GM18498 (cell line): ENCODE data around the gene CD177.
"Not testable (repeated sequence)": the region's sequence is repeated elsewhere in the genome, so short reads cannot be mapped to it uniquely, and the experiment has no call there.

Experiments
- ATAC-seq: cut with Tn5 transposase; IDR thresholded peaks from one replicate; pipeline ENCODE4 v1.9.1; 2021; ENCODE audit warnings: mild to moderate bottlenecking, moderate library complexity; ENCODE audit not compliant: unreplicated experiment

Gene CD177, protein sequence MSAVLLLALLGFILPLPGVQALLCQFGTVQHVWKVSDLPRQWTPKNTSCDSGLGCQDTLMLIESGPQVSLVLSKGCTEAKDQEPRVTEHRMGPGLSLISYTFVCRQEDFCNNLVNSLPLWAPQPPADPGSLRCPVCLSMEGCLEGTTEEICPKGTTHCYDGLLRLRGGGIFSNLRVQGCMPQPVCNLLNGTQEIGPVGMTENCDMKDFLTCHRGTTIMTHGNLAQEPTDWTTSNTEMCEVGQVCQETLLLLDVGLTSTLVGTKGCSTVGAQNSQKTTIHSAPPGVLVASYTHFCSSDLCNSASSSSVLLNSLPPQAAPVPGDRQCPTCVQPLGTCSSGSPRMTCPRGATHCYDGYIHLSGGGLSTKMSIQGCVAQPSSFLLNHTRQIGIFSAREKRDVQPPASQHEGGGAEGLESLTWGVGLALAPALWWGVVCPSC

DNA sequence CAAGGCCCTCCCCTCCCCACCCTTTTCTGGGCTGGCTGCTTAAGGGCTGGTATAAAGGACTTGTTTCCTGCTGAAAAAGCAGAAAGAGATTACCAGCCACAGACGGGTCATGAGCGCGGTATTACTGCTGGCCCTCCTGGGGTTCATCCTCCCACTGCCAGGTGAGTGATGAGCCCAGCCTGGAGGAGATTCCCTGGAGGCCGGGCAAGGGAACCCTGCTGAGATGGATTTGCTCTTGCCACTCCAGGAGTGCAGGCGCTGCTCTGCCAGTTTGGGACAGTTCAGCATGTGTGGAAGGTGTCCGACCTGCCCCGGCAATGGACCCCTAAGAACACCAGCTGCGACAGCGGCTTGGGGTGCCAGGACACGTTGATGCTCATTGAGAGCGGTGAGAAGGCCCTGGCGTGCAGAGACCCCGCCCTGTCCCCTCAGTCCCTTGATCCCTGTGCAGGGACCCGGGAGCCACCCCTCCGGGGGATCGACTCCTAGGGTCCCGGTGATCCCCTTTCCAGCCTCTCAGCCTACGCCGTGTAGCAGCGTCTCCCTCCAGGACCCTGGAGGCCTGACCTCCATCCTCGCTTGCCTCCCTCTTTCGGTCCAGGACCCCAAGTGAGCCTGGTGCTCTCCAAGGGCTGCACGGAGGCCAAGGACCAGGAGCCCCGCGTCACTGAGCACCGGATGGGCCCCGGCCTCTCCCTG is at the start of gene CD177:
CD177 (plus strand) TSS at position 81 of the 699 bp plus-strand sequence; CDS start at position 110, 29 bp downstream.
- ATAC-seq, result no peak

DNA sequence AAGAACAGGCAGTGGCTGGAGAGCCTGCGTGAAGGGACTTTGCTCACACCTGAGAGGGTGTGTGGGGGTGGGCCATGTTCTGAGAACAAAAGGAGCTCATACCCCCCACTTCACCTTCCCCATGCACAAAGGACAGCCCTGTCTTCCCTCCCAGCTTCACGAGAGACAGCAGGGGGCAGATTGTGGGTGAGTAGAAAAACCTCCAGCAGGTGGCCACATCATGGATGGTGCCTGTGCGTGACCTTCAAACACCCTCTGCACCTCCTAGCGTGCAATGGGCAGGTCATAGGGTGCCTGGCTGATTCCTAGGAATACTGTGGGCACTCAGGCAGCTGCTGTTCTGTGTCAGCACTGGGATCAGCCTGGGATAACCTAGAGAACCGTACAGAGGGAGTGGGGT is 47.8 kb upstream of the CD177 start:
- no peak for ATAC-seq

- no peak for ATAC-seq
Observed at GRCh38 chr19:43306097-43306496, 47.4 kb upstream of the CD177 start.

DNA sequence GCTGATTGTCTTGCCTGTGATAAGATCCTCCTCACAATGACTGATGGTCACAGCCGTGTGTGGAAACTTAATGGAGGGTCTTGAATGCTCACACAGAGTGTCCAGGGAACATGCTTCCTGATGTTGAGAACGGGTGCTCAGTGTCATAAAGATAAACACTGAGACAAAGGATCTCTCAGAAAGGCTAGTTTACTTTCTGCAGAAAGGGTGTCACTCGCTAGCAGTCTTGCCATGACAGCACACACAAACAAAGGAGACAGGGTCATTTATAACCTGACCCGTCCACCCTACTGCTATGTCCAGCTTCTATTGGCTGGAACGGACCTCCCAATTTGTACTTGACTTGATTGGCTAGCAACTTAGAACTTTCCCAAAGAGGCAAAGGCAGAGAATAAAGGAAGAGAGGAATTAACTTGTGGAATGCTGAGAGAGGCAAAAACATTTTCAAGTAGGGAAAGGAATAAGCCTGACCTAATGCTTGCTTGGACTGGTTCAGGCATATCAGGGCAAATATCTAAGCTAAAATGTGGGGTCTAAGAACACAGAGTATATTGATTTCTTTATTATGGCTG is 45.2 kb upstream of the CD177 start:
- ATAC-seq, result no peak

DNA sequence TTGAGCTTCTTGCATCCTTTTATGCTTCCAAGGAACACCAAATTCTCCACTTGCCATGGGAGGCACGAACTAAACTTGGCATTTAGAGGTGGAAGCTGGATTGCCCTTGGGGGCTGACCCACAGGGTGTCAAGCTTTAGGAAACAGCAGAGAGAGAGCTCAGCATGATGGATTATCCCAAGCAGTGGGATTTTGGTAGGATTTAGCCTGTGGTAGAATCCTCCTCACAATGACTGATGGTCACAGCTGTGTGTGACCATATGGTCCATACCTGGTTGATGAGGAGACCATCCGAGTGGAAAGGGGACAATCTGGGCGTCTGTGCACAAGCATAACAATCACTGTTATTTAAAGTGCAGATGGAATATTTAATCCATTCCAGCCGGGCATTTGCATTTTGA is 44.0 kb upstream of the CD177 start:
- no peak for ATAC-seq

DNA sequence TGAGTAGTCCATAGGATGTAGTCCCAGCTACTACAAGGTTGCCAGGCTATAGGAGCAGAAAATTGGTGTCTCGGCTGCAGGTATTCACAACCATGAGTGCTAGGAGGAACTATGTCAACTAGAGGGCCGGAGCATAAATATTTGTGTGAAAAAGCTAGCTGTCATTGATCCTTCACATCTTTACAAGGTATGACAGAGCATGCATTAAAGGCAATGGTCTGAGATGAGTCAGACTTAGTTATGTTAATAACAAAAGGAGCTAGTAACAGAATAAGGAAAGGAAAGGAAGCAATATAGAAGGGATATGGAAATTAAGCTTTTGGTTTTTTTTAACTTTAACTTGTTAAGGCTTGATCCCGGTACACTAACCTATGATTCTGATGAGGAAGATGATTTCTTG is 43.3 kb upstream of the CD177 start:
- no peak for ATAC-seq

GRCh38 chr19:43311256-43311655 is 42.2 kb upstream of the CD177 start:
- no peak for ATAC-seq

- no peak for ATAC-seq
Observed at GRCh38 chr19:43311706-43312105, 41.8 kb upstream of the CD177 start.

DNA sequence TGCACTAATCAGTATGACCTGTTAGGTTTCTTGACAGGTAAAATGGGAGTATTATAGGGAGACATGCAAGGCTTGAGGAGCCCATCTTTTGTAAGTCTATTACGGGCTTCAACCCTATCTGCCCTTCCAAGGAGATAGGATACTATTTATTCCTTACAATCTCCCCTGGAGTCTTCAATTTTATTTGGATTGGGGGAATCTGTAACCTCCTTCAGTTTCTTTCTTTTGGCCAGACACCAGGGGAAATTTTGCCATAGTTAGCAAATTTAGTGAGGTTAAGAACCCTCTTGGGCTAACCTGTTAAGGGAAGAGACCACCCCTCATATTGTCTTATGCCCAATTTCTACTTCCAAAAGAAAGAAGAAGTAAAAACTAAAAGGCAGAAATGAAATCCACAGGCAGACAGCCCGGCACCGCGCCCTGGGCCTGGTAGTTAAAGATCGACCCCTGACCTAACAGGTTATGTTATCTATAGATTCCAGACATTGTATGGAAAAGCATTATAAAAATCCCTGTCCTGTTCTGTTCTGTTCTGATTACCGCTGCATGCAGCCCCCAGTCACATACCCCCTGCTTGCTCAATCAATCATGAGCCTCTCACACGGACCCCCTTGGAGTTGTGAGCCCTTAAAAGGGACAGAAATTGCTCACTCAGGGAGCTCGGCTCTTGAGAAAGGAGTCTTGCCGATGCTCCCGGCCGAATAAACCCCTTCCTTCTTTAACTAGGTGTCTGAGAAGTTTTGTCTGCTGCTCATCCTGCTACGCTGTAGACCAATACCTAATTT is 39.6 kb upstream of the CD177 start:
- no peak for ATAC-seq

GRCh38 chr19:43315851-43316250 is 37.6 kb upstream of the CD177 start:
- ATAC-seq, result no peak

DNA sequence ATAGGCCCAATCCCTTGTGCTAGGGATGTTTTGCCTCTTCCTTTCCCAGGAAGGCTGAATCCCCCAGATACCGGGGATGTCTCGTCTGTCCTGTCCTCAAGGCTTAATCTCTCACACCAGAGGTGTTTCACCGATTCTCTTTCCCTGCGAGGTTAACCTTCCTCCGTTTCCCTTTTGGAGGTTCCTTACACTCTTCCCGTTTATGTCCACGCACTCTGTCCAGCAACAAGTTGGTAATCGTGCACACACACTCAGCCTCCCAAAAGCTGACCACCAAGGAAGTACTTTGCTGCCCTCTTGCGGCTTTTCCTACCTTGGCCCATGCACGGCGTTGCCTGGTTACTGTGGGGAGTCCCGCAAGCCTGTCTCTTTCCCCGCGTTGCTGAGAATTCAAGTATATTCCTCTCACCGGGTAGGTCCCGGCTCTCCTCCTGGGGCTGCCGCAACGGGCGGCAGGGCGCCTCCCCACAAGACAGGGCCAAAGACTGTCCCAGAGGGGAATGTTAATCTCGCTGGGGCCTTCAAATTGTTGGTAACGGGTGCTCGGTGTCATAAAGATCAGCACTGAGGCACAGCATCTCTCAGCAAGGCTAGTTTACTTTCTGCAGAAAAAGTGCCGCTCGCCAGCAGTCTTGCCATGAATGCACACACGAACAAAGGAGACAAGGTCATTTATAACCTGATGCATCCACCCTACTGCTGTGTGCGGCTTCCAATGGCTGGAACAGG is 36.7 kb upstream of the CD177 start:
- no peak for ATAC-seq

DNA sequence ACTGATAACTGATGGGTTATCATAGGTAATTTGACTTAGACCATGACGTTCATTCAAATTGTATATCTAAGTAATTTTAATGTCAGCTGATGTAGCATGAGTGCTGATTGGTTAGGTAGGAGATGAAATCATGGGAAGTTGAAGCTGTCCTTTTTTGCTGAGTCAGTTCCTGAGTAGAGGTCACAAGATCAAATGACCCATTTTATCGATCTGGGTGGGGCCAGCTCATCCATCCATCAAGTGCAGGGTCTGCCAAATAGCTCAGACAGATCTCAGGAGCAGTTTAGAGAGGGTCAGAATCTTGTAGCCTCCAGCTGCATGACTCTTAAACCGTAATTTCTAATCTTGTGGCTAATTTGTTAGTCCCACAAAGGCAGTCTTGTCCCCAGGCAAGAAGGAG is 35.3 kb upstream of the CD177 start:
- no peak for ATAC-seq

GRCh38 chr19:43318796-43319314 is 34.6 kb upstream of the CD177 start:
- no peak for ATAC-seq

DNA sequence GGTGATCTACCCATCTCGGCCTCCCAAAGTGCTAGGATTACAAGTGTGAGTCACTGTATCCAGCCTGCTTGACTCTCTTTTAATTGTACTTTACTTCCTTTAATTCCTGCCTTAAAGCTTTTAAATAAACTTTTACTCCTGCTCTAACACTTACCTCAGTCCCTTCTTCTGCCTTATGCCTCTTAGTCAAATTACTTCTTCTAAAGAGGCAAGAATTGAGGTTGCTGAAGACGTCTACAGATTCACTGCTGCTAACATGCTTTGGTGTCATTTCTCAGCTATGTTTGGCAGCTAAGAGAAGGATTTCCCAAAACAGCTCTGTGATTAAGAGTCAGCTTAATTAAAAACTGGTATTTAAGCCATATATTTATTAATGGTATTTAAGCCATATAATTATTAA is 32.9 kb upstream of the CD177 start:
- ATAC-seq, result no peak

DNA sequence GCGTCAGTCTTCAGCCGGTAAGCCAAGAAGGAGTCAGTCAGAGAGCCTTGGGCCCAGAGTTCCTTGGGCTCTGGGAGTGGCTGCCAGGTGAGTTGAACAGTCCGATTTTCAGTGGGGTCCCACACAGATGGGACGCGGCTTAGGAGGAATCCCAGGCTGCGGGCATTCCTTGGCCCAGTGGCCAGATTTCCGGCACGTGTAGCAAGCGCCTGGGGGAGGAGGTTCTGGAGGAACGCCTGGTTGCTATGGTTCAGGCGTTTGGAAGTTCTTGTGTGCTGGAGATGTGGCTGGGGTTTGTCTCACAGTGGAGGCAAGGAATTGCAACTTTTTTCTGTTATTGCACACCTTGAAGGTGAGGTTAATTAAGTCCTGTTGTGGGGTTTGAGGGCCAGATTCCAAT is 26.7 kb upstream of the CD177 start:
- not testable (repeated sequence) for ATAC-seq

DNA sequence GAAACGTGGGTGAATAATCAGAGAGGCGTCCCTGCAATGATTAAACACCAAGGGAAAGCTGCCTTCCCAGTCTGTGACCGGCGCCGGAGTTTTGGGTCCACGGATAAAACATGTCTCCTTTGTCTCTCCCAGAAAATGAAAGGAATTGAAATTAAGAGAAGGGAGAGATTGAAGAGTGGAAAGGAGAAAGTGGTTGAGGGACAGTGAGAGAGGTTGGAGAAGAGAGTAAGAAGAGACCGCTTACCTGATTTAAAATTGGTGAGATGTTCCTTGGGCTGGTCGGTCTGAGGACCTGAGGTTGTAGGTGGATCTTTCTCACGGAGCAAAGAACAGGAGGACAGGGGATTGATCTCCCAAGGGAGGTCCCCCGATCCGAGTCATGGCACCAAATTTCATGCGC is 24.9 kb upstream of the CD177 start:
- not testable (repeated sequence) for ATAC-seq

DNA sequence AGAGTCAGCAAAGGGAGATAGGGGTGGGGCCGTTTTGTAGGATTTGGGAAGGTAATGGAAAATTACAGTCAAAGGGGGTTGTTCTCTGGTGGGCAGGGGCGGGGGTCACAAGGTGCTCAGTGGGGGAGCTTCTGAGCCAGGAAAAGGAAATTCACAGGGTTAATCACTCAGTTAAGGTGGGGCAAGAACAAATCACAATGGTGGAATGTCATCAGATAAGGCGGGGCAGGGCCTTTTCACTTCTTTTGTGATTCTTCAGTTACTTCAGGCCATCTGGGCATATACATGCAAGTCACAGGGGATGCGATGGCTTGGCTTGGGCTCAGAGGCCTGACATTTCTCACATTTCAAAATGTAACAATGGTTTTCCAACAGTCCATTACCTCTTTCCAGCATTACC is 24.4 kb upstream of the CD177 start:
- not testable (repeated sequence) for ATAC-seq

DNA sequence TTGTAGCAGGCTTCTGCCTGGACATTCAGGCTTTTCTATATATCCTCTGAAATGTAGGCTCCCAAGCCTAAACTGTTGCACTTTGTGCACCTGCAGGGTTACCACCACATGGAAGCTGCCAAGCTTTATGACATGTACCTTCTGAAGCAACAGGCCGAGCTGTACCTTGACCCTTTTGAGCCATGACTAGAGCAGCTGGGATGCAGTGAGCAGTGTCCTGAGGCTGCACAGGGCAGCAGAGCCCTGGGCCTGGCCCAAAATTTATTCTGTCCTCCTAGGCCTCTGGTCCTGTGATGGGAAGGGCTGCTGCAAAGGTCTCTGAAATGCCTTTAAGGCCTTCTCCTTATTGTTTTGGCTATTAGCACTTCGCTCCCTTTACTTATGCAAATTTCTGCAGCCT is 23.5 kb upstream of the CD177 start:
- no peak for ATAC-seq

DNA sequence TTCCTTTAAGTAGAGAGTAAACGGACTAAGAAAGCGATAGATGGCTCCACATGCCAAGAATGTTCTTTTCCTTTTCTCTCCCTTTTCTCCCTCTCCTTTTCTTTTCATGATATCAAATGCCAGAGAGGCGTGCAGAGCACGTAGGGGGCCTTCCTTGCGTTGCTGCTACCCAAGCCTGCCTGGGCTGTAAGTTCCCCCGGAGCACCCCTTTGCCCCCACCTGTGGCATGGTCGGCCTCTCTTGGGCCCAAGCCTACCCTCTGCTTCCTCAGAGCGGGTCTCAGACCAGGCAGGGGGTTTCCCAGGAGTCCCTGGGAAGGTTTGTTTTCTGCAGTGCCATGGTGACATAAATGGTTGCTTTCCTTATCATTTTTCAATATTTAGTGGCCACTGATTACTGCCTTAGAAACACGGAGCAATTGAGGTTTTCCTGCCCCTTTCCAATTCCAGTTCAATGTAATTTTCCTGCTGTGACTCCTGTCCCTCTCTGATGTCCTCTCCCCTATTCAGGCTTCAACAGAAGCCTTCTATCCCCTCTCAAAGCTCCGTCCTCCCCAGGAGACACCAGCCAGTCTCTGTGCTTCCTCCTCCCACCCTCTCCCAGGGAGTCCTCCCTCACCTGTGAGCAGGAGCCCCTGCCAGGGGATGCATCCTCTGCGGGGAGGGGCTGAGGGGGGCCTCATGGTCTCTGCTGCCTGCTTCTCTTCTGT is 22.6 kb upstream of the CD177 start:
- ATAC-seq, result no peak
